Renal cortex interstitium (tissue), 11 donors: ENCODE data around the gene PLPPR3. TPM values are rescaled to one million over a fixed set of nuclear protein-coding genes. Genes with fewer than 3 reads are reported as not detected.

ENCODE experiments used
- DNase-seq, 11 donors: peaks; one replicate each; pipeline ENCODE4 v3.0.0-alpha.2; 2013; ENCODE audit warnings: low read depth in 9 of 11, low spot score in 4 of 11; ENCODE audit errors: extremely low read depth in 1 of 11
- polyA plus RNA-seq, 3 donors: library from polyadenylated mRNA; unstranded; fragments of 120-200 nt; gene quantifications; one replicate each; pipeline ENCODE4 v1.2.1, GENCODE V29; 2013; ENCODE audit not compliant: insufficient read length in 3 of 3

The PLPPR3 gene
- polyA plus RNA-seq, 3 donors, result 8.2 to 19.3 (median 15.8) TPM

- DNase-seq, result no peak
Measured at GRCh38 chr19:803099-803561, 18.6 kb downstream of the PLPPR3 start.

- DNase-seq, result peak in 1 of 11 donors; percentile 72
Measured at GRCh38 chr19:802498-803098, 19.2 kb downstream of the PLPPR3 start.

- DNase-seq, result no peak
Measured at GRCh38 chr19:801861-802497, 19.8 kb downstream of the PLPPR3 start.

GRCh38 chr19:801030-801860 is 20.5 kb downstream of the PLPPR3 start:
- no peak for DNase-seq

- no peak for DNase-seq
Measured at GRCh38 chr19:800360-801029, 21.3 kb downstream of the PLPPR3 start.

- DNase-seq, result no peak
Measured at GRCh38 chr19:799076-799881, 22.5 kb downstream of the PLPPR3 start.

GRCh38 chr19:798415-799075 is 23.2 kb downstream of the PLPPR3 start:
- DNase-seq, result no peak

GRCh38 chr19:797528-798414 is 24.0 kb downstream of the PLPPR3 start:
- DNase-seq, result peak in 9 of 11 donors; percentile 70 to 89 (median 86)

GRCh38 chr19:796692-797527 is 24.8 kb downstream of the PLPPR3 start, which contains the start of gene PTBP1:
Gene PTBP1, plus strand, starts transcription at chr19:797452. Its CDS starts 46 bp downstream, at chr19:797498.
- peak; percentile 99 to 100 (median 100) for DNase-seq

- no peak for DNase-seq
Measured at GRCh38 chr19:795691-796581, 25.8 kb downstream of the PLPPR3 start.

GRCh38 chr19:795073-795611 is 26.6 kb downstream of the PLPPR3 start:
- no peak for DNase-seq

GRCh38 chr19:793806-794205 is 27.9 kb downstream of the PLPPR3 start:
- DNase-seq, result no peak

GRCh38 chr19:792306-792885 is 29.4 kb downstream of the PLPPR3 start:
- DNase-seq, result no peak

- DNase-seq, result no peak
Measured at GRCh38 chr19:791567-792305, 30.0 kb downstream of the PLPPR3 start.
